Measurements from ENCODE around the gene ATP10A.
A peak's percentile ranks its signal among the peaks of the same experiment; 100 is the strongest.

The ATP10A gene

GRCh38 chr15:25894371-25894902 is 31.3 kb upstream of the ATP10A start:
- Histone ChIP-seq H3K27ac (no peak overlapping the region), H3K4me2 (ENCODE audit: low read length) (no peak overlapping the region), H3K79me2 (no peaks in the 10 kb centered on the region), H3K27me3 (ENCODE audit: control insufficient read depth, insufficient read depth, low read length) (no peaks in the 10 kb centered on the region), H3K4me3 (ENCODE audit: low read depth, low read length) (no peak overlapping the region), H3K9ac (no peak overlapping the region), H2AFZ (no peak overlapping the region), H3K4me1 (peaks cover 18% of the 10 kb centered on the region), H3K9me3 (ENCODE audit: control insufficient read depth, low read length) (no peaks in the 10 kb centered on the region), H3K36me3 (ENCODE audit: control insufficient read depth, insufficient read depth, low read length) (no peaks in the 10 kb centered on the region)
- no peak for TF ChIP-seq CTCF (IDR thresholded peaks at IDR 0.05)

- no peaks in the 10 kb centered on the region for H3K36me3 ChIP-seq (ENCODE audit: control insufficient read depth, insufficient read depth, low read length)
- no peak overlapping the region for H2AFZ ChIP-seq
- no peak overlapping the region for H3K4me2 ChIP-seq (ENCODE audit: low read length)
- H3K27me3 ChIP-seq (ENCODE audit: control insufficient read depth, insufficient read depth, low read length): no peaks in the 10 kb centered on the region
- no peaks in the 10 kb centered on the region for H3K9me3 ChIP-seq (ENCODE audit: control insufficient read depth, low read length)
- H3K79me2 ChIP-seq: no peaks in the 10 kb centered on the region
- no peak overlapping the region for H3K4me3 ChIP-seq (ENCODE audit: low read depth, low read length)
- no peak overlapping the region for H3K27ac ChIP-seq
- no peak overlapping the region for H3K9ac ChIP-seq
- H3K4me1 ChIP-seq: peaks cover 18% of the 10 kb centered on the region
- TF ChIP-seq CTCF (IDR thresholded peaks at IDR 0.05): no peak
These were observed 30.5 kb upstream of the ATP10A start for GRCh38 chr15:25893596-25893995.

GRCh38 chr15:25892126-25892525 is 29.0 kb upstream of the ATP10A start:
- Histone ChIP-seq H2AFZ (peak overlapping the region; percentile 50), H3K4me2 (ENCODE audit: low read length) (no peak overlapping the region), H3K4me3 (ENCODE audit: low read depth, low read length) (no peak overlapping the region), H3K9me3 (ENCODE audit: control insufficient read depth, low read length) (no peaks in the 10 kb centered on the region), H3K27ac (no peak overlapping the region), H3K4me1 (peaks cover 10% of the 10 kb centered on the region), H3K27me3 (ENCODE audit: control insufficient read depth, insufficient read depth, low read length) (no peaks in the 10 kb centered on the region), H3K36me3 (ENCODE audit: control insufficient read depth, insufficient read depth, low read length) (no peaks in the 10 kb centered on the region), H3K9ac (no peak overlapping the region), H3K79me2 (no peaks in the 10 kb centered on the region)
- TF ChIP-seq CTCF (IDR thresholded peaks at IDR 0.05): no peak

- no peaks in the 10 kb centered on the region for H3K9me3 ChIP-seq (ENCODE audit: control insufficient read depth, low read length)
- H3K4me2 ChIP-seq (ENCODE audit: low read length): no peak overlapping the region
- H3K79me2 ChIP-seq: no peaks in the 10 kb centered on the region
- H3K27me3 ChIP-seq (ENCODE audit: control insufficient read depth, insufficient read depth, low read length): no peaks in the 10 kb centered on the region
- no peak for TF ChIP-seq CTCF (IDR thresholded peaks at IDR 0.05)
- H3K9ac ChIP-seq: no peak overlapping the region
- H3K27ac ChIP-seq: no peak overlapping the region
- no peak overlapping the region for H2AFZ ChIP-seq
- no peak overlapping the region for H3K4me3 ChIP-seq (ENCODE audit: low read depth, low read length)
- no peaks in the 10 kb centered on the region for H3K36me3 ChIP-seq (ENCODE audit: control insufficient read depth, insufficient read depth, low read length)
- H3K4me1 ChIP-seq: peaks cover 6% of the 10 kb centered on the region
These were observed 28.0 kb upstream of the ATP10A start for GRCh38 chr15:25891081-25891480.

GRCh38 chr15:25890529-25890928 is 27.4 kb upstream of the ATP10A start:
- peak overlapping the region; percentile 49 for H3K27ac ChIP-seq
- TF ChIP-seq CTCF (IDR thresholded peaks at IDR 0.05): no peak
- H3K79me2 ChIP-seq: no peaks in the 10 kb centered on the region
- no peaks in the 10 kb centered on the region for H3K9me3 ChIP-seq (ENCODE audit: control insufficient read depth, low read length)
- no peak overlapping the region for H3K4me2 ChIP-seq (ENCODE audit: low read length)
- peaks cover 12% of the 10 kb centered on the region for H3K4me1 ChIP-seq
- no peak overlapping the region for H3K4me3 ChIP-seq (ENCODE audit: low read depth, low read length)
- no peak overlapping the region for H3K9ac ChIP-seq
- peak overlapping the region; percentile 46 for H2AFZ ChIP-seq
- H3K36me3 ChIP-seq (ENCODE audit: control insufficient read depth, insufficient read depth, low read length): no peaks in the 10 kb centered on the region
- H3K27me3 ChIP-seq (ENCODE audit: control insufficient read depth, insufficient read depth, low read length): no peaks in the 10 kb centered on the region
